HepG2 (cell line): ENCODE measurements around the gene EXOSC7. TPM values are rescaled to one million over a fixed set of nuclear protein-coding genes. Genes with fewer than 3 reads are reported as not detected.

ENCODE experiments used
- ATF6 ChIP-seq: sonication (generic); formaldehyde crosslinking; conservative IDR thresholded peaks from 2 replicates; pipeline ENCODE4 v1.4.0; 2020; ENCODE audit warnings: missing genetic modification reagents
- ELF3 ChIP-seq: IDR thresholded peaks from 2 replicates; pipeline ENCODE4 v1.6.1; 2016; ENCODE audit warnings: missing genetic modification reagents, missing compliant biosample characterization
- ELF4 ChIP-seq: sonication (generic); formaldehyde crosslinking; IDR thresholded peaks from 2 replicates; pipeline ENCODE4 v1.5.0; 2020; ENCODE audit warnings: missing genetic modification reagents, mild to moderate bottlenecking, moderate library complexity, borderline replicate concordance
- FOSL2 ChIP-seq: sonication (generic); formaldehyde crosslinking; IDR thresholded peaks from 2 replicates; pipeline ENCODE4 v1.4.0; 2020; ENCODE audit warnings: missing genetic modification reagents
- FOXO1 ChIP-seq: sonication (generic); formaldehyde crosslinking; IDR thresholded peaks from 2 replicates; pipeline ENCODE4 v1.4.0; 2020; ENCODE audit warnings: missing genetic modification reagents
- JDP2 ChIP-seq: sonication (generic); formaldehyde crosslinking; IDR thresholded peaks from 2 replicates; pipeline ENCODE4 v1.8.1; 2022; ENCODE audit warnings: missing genetic modification reagents, borderline replicate concordance
- MXI1 ChIP-seq: IDR thresholded peaks from 3 replicates; pipeline ENCODE4 v1.6.1; 2012; ENCODE audit warnings: low read depth, low read length, inconsistent platforms, borderline replicate concordance
- MYC ChIP-seq: sonication (generic); formaldehyde crosslinking; IDR thresholded peaks from 2 replicates; pipeline ENCODE4 v1.9.0; 2021; ENCODE audit warnings: missing genetic modification reagents, borderline replicate concordance
- NCOA2 ChIP-seq: sonication (generic); formaldehyde crosslinking; IDR thresholded peaks from 2 replicates; pipeline ENCODE4 v1.8.0; 2022; ENCODE audit warnings: inconsistent platforms
- RFX3 ChIP-seq: IDR thresholded peaks from 2 replicates; pipeline ENCODE4 v1.6.1; 2016; ENCODE audit warnings: missing biosample characterization, missing genetic modification reagents
- SRSF9 ChIP-seq: fragments of 200-400 bp; formaldehyde crosslinking; IDR thresholded peaks from 2 replicates; pipeline ENCODE4 v1.6.1; 2018; ENCODE audit warnings: borderline replicate concordance, mild to moderate bottlenecking, low read depth, low read length; ENCODE audit not compliant: insufficient read depth, poor library complexity, severe bottlenecking
- ZIK1 ChIP-seq: sonication (generic); formaldehyde crosslinking; IDR thresholded peaks from 2 replicates; pipeline ENCODE4 v1.5.0; 2020; ENCODE audit warnings: mild to moderate bottlenecking, low read depth, missing genetic modification reagents, borderline replicate concordance
- ZNF530 ChIP-seq: sonication (generic); formaldehyde crosslinking; IDR thresholded peaks from 2 replicates; pipeline ENCODE4 v1.5.0; 2020; ENCODE audit warnings: low read depth, mild to moderate bottlenecking, missing genetic modification reagents
- ZNF746 ChIP-seq: sonication (generic); formaldehyde crosslinking; IDR thresholded peaks from 2 replicates; pipeline ENCODE4 v1.8.0; 2022; ENCODE audit warnings: mild to moderate bottlenecking, missing genetic modification reagents
- ZNF772 ChIP-seq: sonication (generic); formaldehyde crosslinking; IDR thresholded peaks from 2 replicates; pipeline ENCODE4 v1.5.0; 2020; ENCODE audit warnings: mild to moderate bottlenecking, missing genetic modification reagents
- ZSCAN30 ChIP-seq: sonication (generic); formaldehyde crosslinking; IDR thresholded peaks from 2 replicates; pipeline ENCODE4 v1.5.0; 2020; ENCODE audit warnings: mild to moderate bottlenecking, missing genetic modification reagents
- polyA plus RNA-seq, 8 experiments: library from polyadenylated mRNA; depleted of rRNA in 3 of 8; stranded (reverse) in 7 of 8; unstranded in 1 of 8; fragments of >200 nt; fragmentation: Illumina TruSeq in 4 of 8; extraction: Trizol in 4 of 8; gene quantifications; 2 replicates each; pipeline versions ENCODE4 v1.2.1 to v1.2.3, GENCODE V29; 2011 to 2016; ENCODE audit warnings: low read depth in 4 of 8, missing spikeins in 1 of 8, mixed read lengths in 1 of 8; ENCODE audit not compliant: insufficient read depth in 1 of 8
- total RNA-seq, 5 experiments: library from RNA; depleted of rRNA; stranded (reverse); fragments of >200 nt; fragmentation: Illumina TruSeq; extraction: Trizol; gene quantifications; 2 replicates each; pipeline ENCODE4 v1.2.3, GENCODE V29; 2016; ENCODE audit warnings: low read depth in 1 of 5
- TF ChIP-seq, protein P1 (sequence below): IDR thresholded peaks from 2 replicates; pipeline ENCODE4 v1.4.0; 2020; ENCODE audit warnings: mild to moderate bottlenecking, missing genetic modification reagents
- TF ChIP-seq, protein P2 (sequence below): sonication (generic); formaldehyde crosslinking; IDR thresholded peaks from 2 replicates; pipeline ENCODE4 v1.5.1; 2020; ENCODE audit warnings: mild to moderate bottlenecking, missing genetic modification reagents, borderline replicate concordance

EXOSC7 gene
- total and polyA plus RNA-seq, 2 of the 13 experiments (the other 11 are each of a cell fraction or from before 2014, with no cell fraction given) = 68.3 to 74.7 TPM

GRCh38 chr3:44954962-44955361 lies 21.1 kb upstream of the EXOSC7 start (continued):
- TF ChIP-seq ZNF746 (no peak), ZNF530 (no peak), ZIK1 (no peak), MYC (CRISPR knock-in tag) (no peak), SRSF9 (no peak), ELF4 (CRISPR knock-in tag) (no peak), RFX3 (no peak), ZNF772 (no peak), ZSCAN30 (CRISPR knock-in tag) (no peak), ELF3 (peak; percentile 41; the same call in 1 of the 2 replicates), NCOA2 (no peak), MXI1 (peak; percentile 74; the same call in 1 of the 3 replicates), ATF6 (CRISPR knock-in tag) (no peak), FOSL2 (CRISPR knock-in tag) (peak; percentile 86), FOXO1 (CRISPR knock-in tag) (peak; percentile 47; the same call in 1 of the 2 replicates), JDP2 (CRISPR knock-in tag) (no peak)
- TF ChIP-seq, protein P1, sequence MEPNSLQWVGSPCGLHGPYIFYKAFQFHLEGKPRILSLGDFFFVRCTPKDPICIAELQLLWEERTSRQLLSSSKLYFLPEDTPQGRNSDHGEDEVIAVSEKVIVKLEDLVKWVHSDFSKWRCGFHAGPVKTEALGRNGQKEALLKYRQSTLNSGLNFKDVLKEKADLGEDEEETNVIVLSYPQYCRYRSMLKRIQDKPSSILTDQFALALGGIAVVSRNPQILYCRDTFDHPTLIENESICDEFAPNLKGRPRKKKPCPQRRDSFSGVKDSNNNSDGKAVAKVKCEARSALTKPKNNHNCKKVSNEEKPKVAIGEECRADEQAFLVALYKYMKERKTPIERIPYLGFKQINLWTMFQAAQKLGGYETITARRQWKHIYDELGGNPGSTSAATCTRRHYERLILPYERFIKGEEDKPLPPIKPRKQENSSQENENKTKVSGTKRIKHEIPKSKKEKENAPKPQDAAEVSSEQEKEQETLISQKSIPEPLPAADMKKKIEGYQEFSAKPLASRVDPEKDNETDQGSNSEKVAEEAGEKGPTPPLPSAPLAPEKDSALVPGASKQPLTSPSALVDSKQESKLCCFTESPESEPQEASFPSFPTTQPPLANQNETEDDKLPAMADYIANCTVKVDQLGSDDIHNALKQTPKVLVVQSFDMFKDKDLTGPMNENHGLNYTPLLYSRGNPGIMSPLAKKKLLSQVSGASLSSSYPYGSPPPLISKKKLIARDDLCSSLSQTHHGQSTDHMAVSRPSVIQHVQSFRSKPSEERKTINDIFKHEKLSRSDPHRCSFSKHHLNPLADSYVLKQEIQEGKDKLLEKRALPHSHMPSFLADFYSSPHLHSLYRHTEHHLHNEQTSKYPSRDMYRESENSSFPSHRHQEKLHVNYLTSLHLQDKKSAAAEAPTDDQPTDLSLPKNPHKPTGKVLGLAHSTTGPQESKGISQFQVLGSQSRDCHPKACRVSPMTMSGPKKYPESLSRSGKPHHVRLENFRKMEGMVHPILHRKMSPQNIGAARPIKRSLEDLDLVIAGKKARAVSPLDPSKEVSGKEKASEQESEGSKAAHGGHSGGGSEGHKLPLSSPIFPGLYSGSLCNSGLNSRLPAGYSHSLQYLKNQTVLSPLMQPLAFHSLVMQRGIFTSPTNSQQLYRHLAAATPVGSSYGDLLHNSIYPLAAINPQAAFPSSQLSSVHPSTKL = peak; percentile 48; the same call in 1 of the 2 replicates
- TF ChIP-seq, protein P2, sequence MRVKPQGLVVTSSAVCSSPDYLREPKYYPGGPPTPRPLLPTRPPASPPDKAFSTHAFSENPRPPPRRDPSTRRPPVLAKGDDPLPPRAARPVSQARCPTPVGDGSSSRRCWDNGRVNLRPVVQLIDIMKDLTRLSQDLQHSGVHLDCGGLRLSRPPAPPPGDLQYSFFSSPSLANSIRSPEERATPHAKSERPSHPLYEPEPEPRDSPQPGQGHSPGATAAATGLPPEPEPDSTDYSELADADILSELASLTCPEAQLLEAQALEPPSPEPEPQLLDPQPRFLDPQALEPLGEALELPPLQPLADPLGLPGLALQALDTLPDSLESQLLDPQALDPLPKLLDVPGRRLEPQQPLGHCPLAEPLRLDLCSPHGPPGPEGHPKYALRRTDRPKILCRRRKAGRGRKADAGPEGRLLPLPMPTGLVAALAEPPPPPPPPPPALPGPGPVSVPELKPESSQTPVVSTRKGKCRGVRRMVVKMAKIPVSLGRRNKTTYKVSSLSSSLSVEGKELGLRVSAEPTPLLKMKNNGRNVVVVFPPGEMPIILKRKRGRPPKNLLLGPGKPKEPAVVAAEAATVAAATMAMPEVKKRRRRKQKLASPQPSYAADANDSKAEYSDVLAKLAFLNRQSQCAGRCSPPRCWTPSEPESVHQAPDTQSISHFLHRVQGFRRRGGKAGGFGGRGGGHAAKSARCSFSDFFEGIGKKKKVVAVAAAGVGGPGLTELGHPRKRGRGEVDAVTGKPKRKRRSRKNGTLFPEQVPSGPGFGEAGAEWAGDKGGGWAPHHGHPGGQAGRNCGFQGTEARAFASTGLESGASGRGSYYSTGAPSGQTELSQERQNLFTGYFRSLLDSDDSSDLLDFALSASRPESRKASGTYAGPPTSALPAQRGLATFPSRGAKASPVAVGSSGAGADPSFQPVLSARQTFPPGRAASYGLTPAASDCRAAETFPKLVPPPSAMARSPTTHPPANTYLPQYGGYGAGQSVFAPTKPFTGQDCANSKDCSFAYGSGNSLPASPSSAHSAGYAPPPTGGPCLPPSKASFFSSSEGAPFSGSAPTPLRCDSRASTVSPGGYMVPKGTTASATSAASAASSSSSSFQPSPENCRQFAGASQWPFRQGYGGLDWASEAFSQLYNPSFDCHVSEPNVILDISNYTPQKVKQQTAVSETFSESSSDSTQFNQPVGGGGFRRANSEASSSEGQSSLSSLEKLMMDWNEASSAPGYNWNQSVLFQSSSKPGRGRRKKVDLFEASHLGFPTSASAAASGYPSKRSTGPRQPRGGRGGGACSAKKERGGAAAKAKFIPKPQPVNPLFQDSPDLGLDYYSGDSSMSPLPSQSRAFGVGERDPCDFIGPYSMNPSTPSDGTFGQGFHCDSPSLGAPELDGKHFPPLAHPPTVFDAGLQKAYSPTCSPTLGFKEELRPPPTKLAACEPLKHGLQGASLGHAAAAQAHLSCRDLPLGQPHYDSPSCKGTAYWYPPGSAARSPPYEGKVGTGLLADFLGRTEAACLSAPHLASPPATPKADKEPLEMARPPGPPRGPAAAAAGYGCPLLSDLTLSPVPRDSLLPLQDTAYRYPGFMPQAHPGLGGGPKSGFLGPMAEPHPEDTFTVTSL (CRISPR knock-in tag) = peak; percentile 78; the same call in 1 of the 2 replicates
